ENCODE results near the gene MID1IP1. TPM values are rescaled to one million over a fixed set of nuclear protein-coding genes. Genes with fewer than 3 reads are reported as not detected.

The MID1IP1 gene
- total and polyA plus RNA-seq, 2 of the 8 experiments (the other 6 are each of a cell fraction or from before 2014, with no cell fraction given): 118 to 128 TPM

GRCh38 chrX:38819163-38819562 lies 17.9 kb downstream of the MID1IP1 start:
- Histone ChIP-seq H3K4ac (replicated peaks; ENCODE audit: insufficient read length, low read depth, low read length) (no peak overlapping the region), H2BK120ac (replicated peaks; ENCODE audit: low read depth, low read length) (no peak overlapping the region), H3K4me1 (replicated peaks in 1 of 4; ENCODE audit: control insufficient read depth in 3 of 4, insufficient read depth in 4 of 4, low read length in 3 of 4) (no peaks in the 10 kb centered on the region), H3K4me2 (ENCODE audit: insufficient read depth in 1 of 2, low read depth in 2 of 2, low read length in 2 of 2) (no peak overlapping the region), H3K9me3 (ENCODE audit: insufficient read depth in 2 of 2, low read depth in 1 of 2, low read length in 1 of 2) (no peaks in the 10 kb centered on the region), H3K27ac (ENCODE audit: low read depth, low read length) (no peak overlapping the region), H3K27me3 (replicated peaks in 1 of 4; ENCODE audit: control insufficient read depth in 3 of 4, extremely low read depth in 1 of 4, insufficient read depth in 3 of 4, low read length in 3 of 4) (no peaks in the 10 kb centered on the region), H3K9ac (replicated peaks in 1 of 4; ENCODE audit: extremely low read depth in 1 of 4, low read depth in 3 of 4, low read length in 3 of 4) (no peak overlapping the region), H4K20me1 (replicated peaks in 1 of 2; ENCODE audit: control insufficient read depth in 1 of 2, insufficient read depth in 2 of 2, low read length in 2 of 2) (no peaks in the 10 kb centered on the region), H2BK12ac (ENCODE audit: low read depth, low read length) (no peak overlapping the region), H2BK5ac (ENCODE audit: low read depth, low read length) (no peak overlapping the region), H2AFZ (ENCODE audit: low read length) (no peak overlapping the region), H3K18ac (ENCODE audit: extremely low read depth, low read length) (no peak overlapping the region), H3K23me2 (ENCODE audit: low read depth, low read length) (no peaks in the 10 kb centered on the region), H4K8ac (ENCODE audit: extremely low read depth, insufficient read depth, low read length) (no peak overlapping the region), H2BK15ac (ENCODE audit: low read length) (no peak overlapping the region), H2AK5ac (ENCODE audit: low read depth, low read length) (no peak overlapping the region), H3K56ac (replicated peaks; ENCODE audit: insufficient read length, low read depth, low read length) (no peak overlapping the region), H3K79me2 (ENCODE audit: control insufficient read depth in 1 of 2, insufficient read depth in 2 of 2, low read length in 2 of 2) (no peaks in the 10 kb centered on the region), H2BK20ac (ENCODE audit: low read length) (no peak overlapping the region), H3K23ac (ENCODE audit: insufficient read length) (no peak overlapping the region), H3K4me3 (ENCODE audit: extremely low read depth in 1 of 4, insufficient read depth in 2 of 4, low read depth in 3 of 4, low read length in 4 of 4) (no peak overlapping the region), H4K91ac (replicated peaks; ENCODE audit: insufficient read length, low read length) (no peak overlapping the region), H3K36me3 (ENCODE audit: control insufficient read depth in 2 of 4, insufficient read depth in 4 of 4, low read length in 3 of 4) (no peaks in the 10 kb centered on the region), H3K79me1 (ENCODE audit: low read depth, low read length) (no peaks in the 10 kb centered on the region), H4K5ac (ENCODE audit: insufficient read length, low read depth, low read length) (no peak overlapping the region), H3K14ac (ENCODE audit: insufficient read length) (no peak overlapping the region)
- ChIA-PET POLR2A (ENCODE audit: partially characterized antibody) (interaction anchor here (1.4 to 1.7 kb wide), 2 partner anchors 12 to 15 kb away, joined by 4 to 6 read pairs; no protein-coding TSS in a partner anchor), CTCF (ENCODE audit: partially characterized antibody) (no interaction called here)
- TF ChIP-seq RXRA (IDR thresholded peaks at IDR 0.05; ENCODE audit: insufficient read depth, low read depth, low read length) (no peak), POU5F1 (IDR thresholded peaks at IDR 0.05; ENCODE audit: low read depth, low read length) (no peak), KDM4A (IDR thresholded peaks at IDR 0.05; ENCODE audit: low read depth, low read length, severe bottlenecking) (no peak), SP1 (IDR thresholded peaks at IDR 0.05; ENCODE audit: low read depth, low read length) (no peak), TEAD4 (IDR thresholded peaks at IDR 0.05; ENCODE audit: low read depth, low read length) (no peak), BCL11A (IDR thresholded peaks at IDR 0.05; ENCODE audit: low read depth in 2 of 2, low read length in 2 of 2) (no peak), GABPA (IDR thresholded peaks at IDR 0.05; ENCODE audit: borderline replicate concordance, insufficient read depth, low read length) (no peak), SIN3A (conservative IDR thresholded peaks at IDR 0.05 in 1 of 2, IDR thresholded peaks at IDR 0.05 in 1 of 2; ENCODE audit: low read depth in 1 of 2, low read length in 2 of 2) (no peak)
- DNase-seq (ENCODE audit: low read depth in 1 of 2, low spot score in 2 of 2) (no peak), FAIRE-seq (no peak)
- WGBS, 2 experiments (ENCODE audit: extremely low coverage in 1 of 2, insufficient coverage in 1 of 2, insufficient read length in 1 of 2, insufficient replicate concordance in 2 of 2, low coverage in 1 of 2, low lambda C conversion rate in 2 of 2, missing lambda C conversion rate in 1 of 2): 92% methylated on average over 1 of the region's 1 CpG; no CpG with 5 or more reads in 1 of the 2 experiments
